HG03097 (cell line): ENCODE data around the gene PAGE2.
"Not testable (repeated sequence)": the region's sequence is repeated elsewhere in the genome, so short reads cannot be mapped to it uniquely, and the experiment has no call there.

Experiments used
- ATAC-seq: cut with Tn5 transposase; IDR thresholded peaks from one replicate; pipeline ENCODE4 v1.9.1; 2021; ENCODE audit not compliant: unreplicated experiment, low FRiP score

PAGE2 gene

GRCh38 chrX:55120761-55121358 is 32.0 kb downstream of the PAGE2 start:
- no peak for ATAC-seq

GRCh38 chrX:55123900-55124299 is 35.1 kb downstream of the PAGE2 start:
- no peak for ATAC-seq

- ATAC-seq, result no peak
These were observed 38.9 kb downstream of the PAGE2 start for GRCh38 chrX:55127692-55128091.

- no peak for ATAC-seq
These were observed 40.5 kb downstream of the PAGE2 start for GRCh38 chrX:55129361-55129760.

GRCh38 chrX:55130481-55130880 is 41.7 kb downstream of the PAGE2 start:
- no peak for ATAC-seq

- ATAC-seq, result no peak
These were observed 43.6 kb downstream of the PAGE2 start for GRCh38 chrX:55132416-55132815.

GRCh38 chrX:55135171-55135570 is 46.4 kb downstream of the PAGE2 start:
- no peak for ATAC-seq

GRCh38 chrX:55140800-55141199 is 52.0 kb downstream of the PAGE2 start:
- not testable (repeated sequence) for ATAC-seq
